IPS DF 19.7 (cell line): Measurements from ENCODE around the gene TBL1X.
"Not testable (repeated sequence)": the region's sequence is repeated elsewhere in the genome, so short reads cannot be mapped to it uniquely, and the experiment has no call there.

Source experiments
- DNase-seq: peaks from one replicate; pipeline ENCODE4 v3.0.0-alpha.2; 2013; ENCODE audit warnings: low read depth, low spot score

The TBL1X gene

DNA sequence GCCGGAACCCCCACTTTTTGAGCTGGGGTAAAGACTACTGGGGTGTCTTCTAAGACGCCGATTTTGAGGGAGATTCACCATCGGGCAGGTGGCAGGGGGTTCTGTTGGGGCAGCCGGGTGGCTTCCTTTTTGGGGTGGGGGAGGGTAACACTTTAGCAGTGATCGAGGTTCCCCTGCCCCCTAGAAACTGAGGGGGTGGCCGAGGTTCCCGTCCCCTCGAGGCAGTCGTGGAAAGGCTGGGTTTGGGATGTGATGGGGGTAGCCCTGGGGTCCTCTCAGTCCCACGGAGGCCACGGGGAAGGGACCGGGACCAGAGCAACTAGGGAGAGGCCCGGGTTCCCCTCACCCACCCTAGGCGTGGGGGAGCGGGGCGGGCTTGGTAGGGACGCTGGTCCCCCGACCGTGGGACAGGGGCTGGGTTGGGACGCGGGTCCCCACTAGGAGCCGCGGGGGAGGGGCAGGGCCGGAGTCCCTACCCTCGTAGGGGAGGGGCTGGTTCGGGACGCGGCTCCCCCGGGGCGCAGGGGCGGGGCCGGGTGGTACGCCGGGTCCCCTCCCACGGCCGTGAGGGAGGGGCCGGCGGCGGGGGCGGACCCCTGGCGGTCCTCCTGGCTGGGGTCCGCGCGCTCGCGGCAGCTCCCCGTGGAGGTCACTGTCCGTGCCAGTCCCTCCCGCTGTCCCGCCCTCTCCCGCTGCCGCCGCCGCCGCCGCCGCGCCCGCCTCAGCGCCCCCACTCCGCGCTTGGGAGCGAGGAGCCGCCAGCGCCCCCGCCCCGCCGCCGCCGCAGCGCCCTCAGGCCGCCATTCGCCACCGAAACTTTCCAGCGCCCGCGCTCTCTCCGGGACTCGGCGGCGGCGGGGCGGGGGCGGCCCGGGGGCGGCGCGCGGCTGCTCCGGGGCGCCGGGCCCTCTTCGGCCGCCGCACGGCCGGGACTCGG is at the start of gene TBL1X:
Gene TBL1X, plus strand, starts transcription at position 624 of the 937 bp plus-strand sequence. CDS start 188,529 bp downstream, outside the sequence.
- no peak for DNase-seq

DNA sequence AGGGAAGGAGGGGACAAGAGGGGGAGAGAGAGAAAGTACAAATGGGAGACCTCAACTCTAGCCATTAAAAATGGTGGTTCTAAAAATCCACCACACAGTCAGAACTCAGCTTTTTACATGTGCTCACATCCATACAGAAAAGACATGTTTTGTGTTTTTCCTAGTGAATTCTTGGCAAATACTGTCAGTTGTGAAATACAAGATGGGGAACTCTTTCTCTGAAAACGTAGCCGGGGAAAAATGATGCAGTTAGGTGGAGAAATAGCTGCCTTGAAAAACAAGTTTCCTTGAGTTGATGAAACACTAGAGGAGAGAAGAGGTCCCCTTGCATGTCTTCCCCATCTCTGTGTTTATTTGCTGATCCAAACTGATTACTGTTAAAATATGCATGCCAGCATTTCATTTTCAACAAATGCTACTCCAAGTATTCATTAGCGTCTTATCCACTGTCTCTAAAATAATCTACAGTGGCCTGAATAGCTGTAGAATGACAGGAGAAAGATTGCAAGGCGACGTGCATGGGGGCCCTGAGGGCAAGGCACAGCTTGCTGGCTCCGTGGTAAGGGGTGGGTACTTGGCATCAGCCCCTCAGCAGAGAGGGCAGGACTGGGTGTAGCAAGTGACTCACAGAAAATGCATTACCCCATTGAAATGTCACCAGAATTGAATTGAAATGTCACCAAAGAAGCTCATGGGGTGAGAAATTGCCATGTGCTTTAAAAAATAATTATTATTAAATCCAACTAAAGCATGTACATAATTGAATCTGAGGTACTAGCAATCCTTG is 48.1 kb upstream of the TBL1X start:
- no peak for DNase-seq

DNA sequence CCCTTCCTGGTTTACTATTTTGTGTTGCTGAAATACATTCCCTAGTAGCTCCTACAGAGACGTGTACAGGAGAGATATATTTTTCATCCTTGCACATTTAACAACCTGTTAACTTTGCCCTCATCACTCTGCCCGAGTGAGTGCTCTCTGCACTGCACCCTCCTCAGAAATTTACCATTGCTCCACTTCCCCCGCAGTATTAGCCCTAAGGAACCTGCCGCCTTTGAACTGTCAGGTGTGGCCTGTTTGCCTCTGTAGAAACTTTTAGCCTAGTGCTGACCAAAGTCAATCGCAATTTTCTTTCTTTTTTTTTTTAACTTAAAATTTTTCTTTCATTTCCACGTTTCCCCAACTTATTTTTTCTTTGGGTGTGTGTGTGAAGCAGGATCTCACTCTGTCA is 46.6 kb upstream of the TBL1X start:
- DNase-seq, result no peak

DNA sequence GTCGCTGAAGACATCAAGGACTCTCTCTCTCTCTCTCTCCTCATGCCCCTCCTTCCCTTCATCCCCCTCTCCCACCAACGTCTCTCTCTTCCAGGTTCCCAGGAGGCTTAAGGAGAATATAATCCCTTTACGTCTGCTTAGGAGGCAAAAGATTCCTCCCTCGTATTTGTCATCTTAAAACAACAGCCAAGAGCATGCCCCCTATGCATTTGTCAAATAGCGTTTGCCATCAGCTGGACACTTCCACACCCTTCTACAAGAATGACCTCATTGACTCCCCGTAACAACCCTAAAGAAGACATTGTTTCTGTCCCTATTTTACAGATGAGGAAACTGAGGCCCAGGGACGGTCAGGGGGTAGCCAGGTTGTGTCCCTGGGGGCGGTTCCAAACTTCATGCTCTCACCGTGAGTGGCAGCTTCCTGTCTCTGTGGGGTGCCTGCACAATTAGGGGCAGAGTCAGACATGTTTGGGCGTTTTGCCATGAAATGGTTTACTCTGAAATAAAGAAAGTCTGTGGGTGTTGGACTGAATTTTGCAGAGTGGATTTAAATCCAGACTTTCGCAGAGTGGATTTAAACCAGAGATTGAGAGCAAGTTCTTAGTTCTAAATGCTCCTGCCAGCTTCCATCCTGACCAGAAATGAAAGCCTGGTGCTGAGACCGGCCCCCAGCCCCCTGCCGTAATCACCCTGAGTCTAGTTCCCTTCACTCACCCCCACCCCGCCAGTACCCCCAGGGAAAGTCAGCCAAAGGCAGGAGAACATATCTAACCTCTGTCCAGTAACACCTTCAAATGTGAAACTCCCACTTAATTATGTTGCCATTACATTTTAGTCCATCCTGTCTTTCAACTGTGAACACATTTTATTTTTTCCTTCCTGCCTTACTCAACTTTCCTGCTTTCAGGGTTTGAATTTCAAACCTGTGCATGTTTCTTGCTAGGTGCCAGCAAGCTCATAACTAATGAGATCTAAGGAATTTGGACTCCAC is 44.3 kb upstream of the TBL1X start:
- no peak for DNase-seq

DNA sequence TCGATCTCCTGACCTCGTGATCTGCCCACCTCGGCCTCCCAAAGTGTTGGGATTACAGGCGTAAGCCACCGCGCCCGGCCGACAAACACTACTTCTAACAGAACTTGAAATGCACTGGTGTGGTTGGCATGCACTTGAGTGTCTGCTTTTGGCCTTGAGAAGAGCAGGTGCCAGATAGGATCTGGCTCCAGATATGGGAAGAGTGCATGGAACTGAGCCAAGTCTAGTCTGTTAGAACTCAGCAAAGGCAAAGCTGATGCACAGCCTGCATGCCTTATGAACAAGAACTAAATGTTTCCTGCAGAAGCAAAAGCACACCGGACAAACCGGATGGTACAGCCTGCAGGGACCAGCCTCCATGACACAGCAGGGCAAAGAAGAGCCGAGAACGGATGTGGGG is 35.1 kb upstream of the TBL1X start:
- no peak for DNase-seq

DNA sequence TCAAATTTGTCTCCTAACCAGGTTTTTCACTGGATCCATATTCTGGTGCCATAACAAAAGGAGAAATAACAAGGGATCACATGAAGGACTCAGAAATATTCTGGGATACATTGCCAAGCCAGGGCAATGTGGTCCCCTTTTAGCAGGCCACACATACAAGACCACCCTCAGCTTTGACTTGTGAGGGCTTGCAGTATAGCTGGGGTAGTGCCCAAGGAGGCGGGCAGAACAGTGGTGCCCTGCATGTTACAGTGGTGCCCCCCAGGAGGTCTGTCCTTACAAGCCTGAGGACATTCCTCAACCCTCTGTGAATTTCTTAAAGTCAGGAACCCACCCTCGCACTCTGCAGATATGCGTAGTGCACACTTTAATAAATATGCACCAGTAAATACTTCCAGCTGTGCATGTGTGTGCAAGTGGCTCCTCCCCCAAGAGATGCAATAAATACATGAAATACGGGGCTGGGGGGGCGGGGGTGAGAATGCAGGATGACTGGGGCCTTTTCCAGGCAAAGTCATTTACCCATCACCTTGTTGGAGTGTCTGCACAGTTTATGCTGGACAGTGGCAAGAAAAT is 34.4 kb upstream of the TBL1X start:
- DNase-seq, result no peak

DNA sequence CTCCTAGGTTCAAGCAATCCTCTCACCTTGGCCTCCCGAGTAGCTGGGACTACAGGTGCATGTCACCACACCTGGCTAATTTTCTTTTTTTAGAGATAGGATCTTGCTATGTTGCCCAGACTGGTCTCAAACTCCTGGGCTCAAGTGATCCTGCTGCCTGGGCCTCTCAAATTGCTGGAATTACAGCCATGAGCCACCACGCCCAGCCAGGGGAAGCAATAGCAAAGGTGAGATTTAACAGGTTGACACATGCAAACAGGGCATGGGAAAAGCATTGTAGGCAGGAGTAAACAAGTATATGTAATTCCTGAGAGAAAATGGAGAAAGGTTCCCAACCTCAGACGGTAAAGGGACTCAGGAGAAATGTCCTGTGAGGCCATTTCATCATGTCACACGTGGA is 33.6 kb upstream of the TBL1X start:
- no peak for DNase-seq

DNA sequence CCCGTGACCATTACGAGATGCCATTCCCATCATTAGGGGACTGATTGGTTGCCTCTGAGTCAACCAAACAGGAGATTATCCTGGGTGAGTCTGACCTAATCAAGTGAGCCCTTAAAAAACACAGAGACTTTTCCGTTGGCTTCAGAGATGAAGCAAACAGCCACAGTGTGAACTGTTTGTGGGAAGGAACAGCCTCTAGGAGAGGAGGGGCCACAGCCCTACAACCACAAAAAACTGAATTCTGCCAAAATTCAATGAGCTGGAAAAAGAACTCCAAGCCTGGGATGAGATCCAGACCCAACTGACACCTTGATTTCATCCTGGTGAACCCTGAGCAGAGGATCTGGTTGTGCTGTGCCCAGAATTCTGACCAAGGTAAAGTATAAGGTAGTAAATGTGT is 31.3 kb upstream of the TBL1X start:
- DNase-seq, result no peak

DNA sequence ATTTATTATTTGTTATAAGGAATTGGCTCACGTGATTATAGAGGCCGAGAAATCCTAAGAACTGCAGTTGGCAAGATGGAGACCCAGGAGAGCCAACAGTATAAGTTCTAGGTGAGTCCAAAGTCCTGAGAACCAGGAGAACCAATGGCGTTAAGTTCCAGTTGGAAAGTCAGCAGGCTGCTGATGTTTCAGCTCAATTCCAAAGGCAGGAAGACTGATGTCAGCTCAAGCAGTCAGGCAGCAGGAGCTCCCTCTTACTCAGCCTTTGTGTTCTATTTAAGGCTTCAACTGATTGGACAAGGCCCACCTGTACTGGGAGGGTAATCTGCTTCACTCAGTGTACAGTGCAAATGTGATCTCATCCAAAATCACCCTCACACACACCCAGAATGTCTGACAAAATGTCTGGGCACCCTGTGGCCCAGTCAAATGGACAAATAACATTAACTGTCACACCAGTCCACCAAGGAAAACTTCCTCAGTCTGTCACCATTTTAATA is 30.8 kb upstream of the TBL1X start:
- DNase-seq, result no peak

DNA sequence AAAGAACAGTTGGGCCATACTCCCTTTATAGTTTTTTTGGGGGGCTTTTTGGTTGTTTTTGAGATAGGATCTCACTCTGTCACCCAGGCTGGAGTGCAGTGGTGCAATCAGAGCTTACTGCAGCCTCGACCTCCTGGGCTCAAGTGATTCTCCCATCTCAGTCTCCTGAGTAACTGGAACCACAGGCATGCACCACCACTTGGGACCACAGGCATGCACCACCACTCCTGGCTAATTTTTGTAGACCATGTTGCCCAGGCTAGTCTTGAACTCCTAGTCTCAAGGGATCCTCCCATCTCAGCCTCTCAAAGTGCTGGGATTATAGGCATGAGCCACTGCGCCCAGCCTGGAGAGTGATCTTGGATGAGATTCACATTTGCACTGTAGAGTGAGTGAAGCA is 29.8 kb upstream of the TBL1X start:
- not testable (repeated sequence) for DNase-seq

DNA sequence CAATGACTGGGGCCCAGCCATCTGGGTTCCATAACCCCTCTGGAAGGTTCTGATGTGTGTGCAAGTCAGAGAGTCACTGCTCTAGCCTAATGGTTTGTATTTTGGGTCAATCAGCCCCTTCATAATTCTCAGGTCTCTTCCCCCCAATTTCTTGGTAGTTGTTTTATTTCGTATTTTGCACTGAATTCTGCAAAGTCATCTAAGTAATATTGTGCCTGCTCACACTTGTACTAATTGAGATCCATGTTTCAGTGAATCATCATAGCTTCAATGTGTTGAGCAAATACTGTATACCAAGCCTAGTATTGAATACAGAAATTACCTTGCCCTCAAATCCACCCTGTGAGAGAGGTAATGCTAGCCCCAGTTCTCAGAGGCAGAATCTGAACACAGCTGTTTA is 28.0 kb upstream of the TBL1X start:
- DNase-seq, result no peak

DNA sequence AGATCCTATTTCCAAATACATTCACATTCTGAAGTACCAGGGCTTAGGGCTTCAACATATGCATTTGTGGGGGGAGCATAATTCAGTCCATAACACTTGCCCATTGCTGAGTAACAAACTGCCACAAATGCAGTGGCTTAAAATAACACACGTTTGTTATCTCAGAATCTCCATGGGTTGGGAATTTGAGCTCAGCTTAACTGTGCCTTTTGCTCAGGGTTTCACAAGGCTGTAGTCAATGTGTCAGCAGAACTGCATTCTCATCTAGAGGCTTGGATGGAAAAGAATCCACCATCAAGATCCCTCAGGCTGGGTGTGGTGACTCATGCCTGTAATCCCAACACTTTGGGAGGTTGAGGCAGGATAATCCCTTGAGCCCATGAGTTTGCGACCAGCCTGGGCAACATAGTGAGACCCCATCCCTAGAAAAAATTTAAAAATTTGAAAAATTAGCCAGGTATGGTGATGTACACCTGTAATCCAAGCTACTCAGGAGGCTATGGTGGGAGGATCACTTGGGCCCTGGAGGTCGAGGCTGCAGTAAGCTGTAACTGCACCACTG is 25.8 kb upstream of the TBL1X start:
- no peak for DNase-seq

DNA sequence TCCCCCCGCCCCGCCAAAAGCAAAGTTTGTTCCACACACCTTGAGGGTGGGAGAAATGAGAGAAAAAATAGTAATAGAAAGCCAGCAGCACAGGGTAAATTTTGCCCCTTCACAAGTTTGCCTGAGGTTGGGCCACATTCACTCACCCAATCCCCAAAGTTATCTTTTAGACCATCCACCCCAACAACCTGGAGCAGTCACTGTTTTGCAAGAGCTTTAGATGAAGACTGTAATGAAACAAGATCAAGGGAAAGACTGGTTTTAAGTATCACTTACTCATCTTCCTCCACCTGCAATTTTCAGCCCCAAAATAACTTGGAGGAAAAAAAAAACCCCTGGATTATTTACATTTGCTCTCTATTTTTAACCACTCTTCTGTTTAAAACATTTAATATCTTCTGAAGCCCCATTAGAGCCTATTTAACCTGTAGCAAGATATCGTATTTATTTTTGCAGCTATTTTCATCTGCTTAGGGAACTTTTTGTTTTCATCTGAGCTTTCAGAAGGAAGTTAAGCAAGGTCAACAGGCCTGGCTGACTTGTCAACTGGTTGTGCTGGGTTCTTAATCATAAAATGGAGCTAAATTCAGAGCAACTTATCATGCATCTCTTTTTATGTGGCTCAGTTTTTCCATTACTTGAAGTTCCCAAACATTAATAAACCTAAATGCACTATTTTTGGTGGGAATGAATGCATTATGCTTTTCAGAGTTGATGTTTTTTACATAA is 24.6 kb upstream of the TBL1X start:
- DNase-seq, result no peak

DNA sequence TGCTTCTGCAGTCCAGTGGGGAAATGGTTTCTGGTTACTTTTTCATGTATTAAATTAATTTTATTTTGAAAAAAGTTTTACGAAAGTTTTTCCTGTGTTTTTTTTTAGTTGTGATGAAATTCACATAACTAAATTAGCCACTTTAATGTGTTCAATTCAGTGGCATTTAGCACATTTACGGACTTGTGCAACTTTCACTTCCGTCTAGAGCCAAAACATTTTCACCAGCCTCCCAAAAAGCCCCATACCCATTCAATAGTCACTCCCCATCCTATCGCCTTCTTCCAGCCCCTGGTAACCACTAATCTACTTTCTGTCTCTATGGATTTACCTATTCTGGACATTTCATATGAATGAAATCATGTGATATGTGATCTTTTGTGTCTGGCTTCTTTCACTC is 22.8 kb upstream of the TBL1X start:
- no peak for DNase-seq

DNA sequence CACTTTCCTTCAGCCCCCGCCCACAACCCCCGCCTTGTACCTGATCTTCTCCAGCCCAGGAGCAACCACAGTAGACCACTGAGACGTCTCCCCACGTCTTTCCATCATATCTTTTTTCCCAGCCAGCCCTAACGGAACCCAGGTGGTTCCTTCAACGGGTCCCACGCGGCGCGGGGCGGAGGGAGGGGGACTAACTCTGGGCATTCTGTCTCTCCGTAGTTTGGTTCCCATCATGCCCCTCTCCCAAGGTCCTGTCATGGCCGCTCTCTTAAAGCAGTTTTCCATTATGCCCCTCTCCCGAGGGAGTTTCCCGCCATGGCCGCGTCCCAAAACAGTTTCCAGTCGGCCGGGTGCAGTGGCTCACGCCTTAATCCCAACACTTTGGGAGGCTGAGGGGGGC is 21.5 kb upstream of the TBL1X start:
- DNase-seq, result no peak

DNA sequence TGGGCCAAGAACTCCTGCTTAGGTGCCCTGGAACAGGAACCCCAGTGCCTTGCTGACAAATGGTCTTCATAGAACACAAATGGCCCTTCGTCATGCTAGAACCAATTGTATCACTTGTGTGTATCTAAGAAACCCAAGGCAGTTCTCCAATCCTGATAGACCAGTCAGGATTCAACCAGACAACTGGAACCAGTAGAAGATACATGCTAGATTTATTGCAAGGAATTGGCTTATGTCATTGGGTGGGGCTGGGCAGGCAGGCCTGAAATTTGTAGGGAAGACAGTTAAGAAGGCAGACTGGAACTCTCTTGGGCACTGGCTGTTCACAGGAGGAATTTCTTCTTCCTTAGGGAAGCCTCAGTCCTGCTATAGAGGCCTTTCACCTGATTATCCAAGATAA is 17.0 kb upstream of the TBL1X start:
- DNase-seq, result no peak

DNA sequence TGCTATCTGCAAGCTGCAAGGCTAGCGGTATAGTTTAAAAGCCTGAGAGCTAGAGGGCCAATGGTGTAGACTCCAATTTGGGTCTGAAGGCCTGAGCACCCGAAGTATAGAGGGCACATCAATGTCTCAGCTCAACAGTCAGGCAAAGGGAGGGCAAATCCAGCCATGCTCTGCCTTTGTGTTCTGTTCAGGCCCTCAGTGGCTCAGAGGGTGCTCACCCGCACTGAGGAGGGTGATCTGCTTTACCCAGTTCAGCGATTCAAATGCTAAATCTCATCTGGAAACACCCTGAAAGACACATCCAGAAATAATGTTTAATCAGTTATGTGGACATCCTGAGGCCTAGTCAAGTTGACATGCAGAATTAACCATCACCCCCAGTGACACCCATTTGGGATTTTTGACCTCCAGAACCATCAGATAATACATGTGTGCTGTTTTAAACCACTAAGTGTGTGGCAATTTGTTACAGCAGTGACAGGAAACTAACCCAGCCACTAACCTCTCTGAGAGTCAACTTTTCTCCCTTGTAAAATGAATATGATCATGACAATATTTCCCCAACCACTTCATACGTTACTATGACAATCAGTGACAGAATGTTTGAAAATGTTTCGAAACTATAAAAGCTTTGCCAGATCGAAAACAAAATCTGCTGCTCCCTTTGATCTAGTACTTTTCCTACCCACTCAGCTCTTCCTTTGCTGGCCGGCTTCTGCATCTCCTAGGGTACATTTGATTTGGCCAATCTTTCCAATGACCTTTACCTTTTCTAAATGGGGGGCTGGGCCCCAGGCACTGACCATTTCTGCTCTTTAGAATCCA is 8.4 kb upstream of the TBL1X start:
- DNase-seq, result no peak

DNA sequence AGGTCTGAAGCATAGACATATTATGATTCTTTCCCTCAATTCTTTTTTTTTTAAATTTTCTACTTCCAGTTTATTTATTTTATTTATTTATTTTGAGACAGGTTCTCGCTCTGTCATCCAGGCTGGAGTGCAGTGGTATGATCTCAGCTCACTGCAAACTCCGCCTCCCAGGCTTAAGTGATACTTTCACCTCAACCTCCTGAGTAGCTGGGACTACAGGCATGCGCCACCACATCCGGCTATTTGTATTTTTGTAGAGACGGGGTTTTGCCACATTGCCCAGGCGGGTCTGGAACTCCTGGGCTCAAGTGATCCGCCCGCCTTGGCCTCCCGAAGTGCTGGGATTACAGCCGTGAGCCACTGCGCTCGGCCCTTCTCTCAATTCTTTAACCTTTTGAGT is 6.8 kb upstream of the TBL1X start:
- not testable (repeated sequence) for DNase-seq

DNA sequence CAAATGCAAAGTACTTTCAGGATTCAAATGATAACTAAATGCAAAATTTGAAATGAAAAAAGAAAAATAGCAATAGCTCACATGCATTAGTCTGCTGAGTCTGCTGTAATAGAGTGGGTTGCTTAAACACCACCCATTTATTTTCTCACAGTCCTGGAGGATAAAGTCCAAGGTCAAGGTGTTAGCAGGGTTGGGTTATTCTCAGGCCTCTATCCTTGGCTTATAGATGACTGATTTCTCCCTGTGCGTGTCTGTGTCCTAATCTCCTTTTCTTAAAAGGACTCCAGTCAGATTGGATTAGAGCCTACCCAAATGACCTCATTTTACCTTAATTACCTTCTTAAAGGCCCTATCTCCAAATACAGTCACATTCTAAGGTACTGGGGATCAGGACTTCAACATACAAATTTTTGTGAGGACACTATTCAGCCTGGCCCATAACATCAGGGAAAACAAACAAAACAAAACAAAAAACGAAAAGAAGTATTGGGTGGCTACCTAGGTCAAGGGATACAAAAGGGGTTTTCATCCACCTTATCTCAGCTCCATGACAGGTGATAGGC is 6.3 kb upstream of the TBL1X start:
- DNase-seq, result no peak
